Measurements from ENCODE around the gene KIF4B. TPM values are rescaled to one million over a fixed set of nuclear protein-coding genes. Genes with fewer than 3 reads are reported as not detected.
"Not testable (repeated sequence)": the region's sequence is repeated elsewhere in the genome, so short reads cannot be mapped to it uniquely, and the experiment has no call there.

KIF4B gene
- total and polyA plus RNA-seq, 2 donors (not counting 3 experiments of a cell fraction or from before 2014, with no cell fraction given), result 0.44 TPM; not detected in 1

DNA sequence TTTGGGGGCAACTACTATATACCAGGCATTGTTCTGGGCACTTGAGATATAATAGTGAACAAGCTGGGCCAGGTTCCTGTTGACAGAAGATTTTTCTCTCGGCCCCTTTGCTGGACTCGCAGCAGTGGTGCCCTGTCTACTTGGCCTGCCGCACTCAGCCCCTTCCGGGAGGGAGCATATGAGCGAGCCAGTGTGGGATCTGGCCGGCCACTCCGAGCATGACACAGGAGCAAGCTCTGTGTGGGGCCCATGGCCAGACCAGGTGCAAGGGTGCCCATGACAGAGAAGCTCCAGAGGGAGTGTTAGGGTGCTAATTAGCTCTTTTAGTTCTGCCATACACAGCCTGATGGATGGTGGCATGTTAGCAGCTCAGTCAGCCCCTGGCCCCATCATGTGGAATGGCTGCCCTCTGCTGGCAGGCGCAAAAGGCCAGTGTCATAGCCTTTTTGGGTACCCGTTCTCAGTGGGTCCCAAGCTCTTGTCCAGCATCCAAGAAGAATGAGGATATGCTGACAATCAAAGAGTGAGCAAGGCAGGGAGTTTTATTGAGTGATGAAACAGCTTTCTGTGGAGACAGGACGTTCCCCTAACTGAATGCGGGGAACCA lies 9.3 kb upstream of the KIF4B start:
- ChIA-PET POLR2A (no interaction called here), CTCF (interaction anchor here (0.5 to 3.9 kb wide), 20 partner anchors 9 to 354 kb away, joined by 3 to 127 read pairs (median 4); partner anchors contain the start of gene GEMIN5)
- intact Hi-C loops (cut with micrococcal nuclease), result loop anchor here (1.0 to 2.0 kb wide), 5 partner anchors 19 to 353 kb away; no protein-coding TSS in a partner anchor
- DNase-seq (ENCODE audit: low read depth, low spot score) (peak; percentile 56), FAIRE-seq (peak; percentile 67)
- H3K4me1 ChIP-seq (ENCODE audit: control insufficient read depth, extremely low read depth, insufficient read depth, low read length), result peaks cover 4% of the 10 kb centered on the region
- no peaks in the 10 kb centered on the region for H3K9me3 ChIP-seq (replicated peaks; ENCODE audit: control insufficient read depth, insufficient read depth, low read length)
- H3K79me2 ChIP-seq (ENCODE audit: control insufficient read depth, insufficient read depth, low read length), result no peaks in the 10 kb centered on the region
- no peaks in the 10 kb centered on the region for H3K9me1 ChIP-seq (replicated peaks; ENCODE audit: control insufficient read depth, extremely low read depth, insufficient read depth, low read length)
- no peak overlapping the region for H3K4me3 ChIP-seq (replicated peaks in 1 of 3; ENCODE audit: insufficient read depth in 1 of 3, low read depth in 1 of 3, low read length in 3 of 3)
- H4K20me1 ChIP-seq (replicated peaks; ENCODE audit: control insufficient read depth, extremely low read depth, insufficient read depth, low read length), result no peaks in the 10 kb centered on the region
- dilution Hi-C loops (cut with MboI; ENCODE audit: extremely low pct_ligation_motif_present, low sequenced_read_pairs), result no loop called here
- TF ChIP-seq POLR2AphosphoS5 (IDR thresholded peaks at IDR 0.05; ENCODE audit: insufficient read depth, low read depth, low read length), result no peak
- TF ChIP-seq POLR2A (IDR thresholded peaks at IDR 0.05; ENCODE audit: low read depth, low read length), result no peak
- TF ChIP-seq, protein P1, sequence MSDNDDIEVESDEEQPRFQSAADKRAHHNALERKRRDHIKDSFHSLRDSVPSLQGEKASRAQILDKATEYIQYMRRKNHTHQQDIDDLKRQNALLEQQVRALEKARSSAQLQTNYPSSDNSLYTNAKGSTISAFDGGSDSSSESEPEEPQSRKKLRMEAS (IDR thresholded peaks at IDR 0.05; ENCODE audit: insufficient read depth, insufficient read length), result no peak
- TF ChIP-seq CTCF (IDR thresholded peaks at IDR 0.05; ENCODE audit: extremely low read depth in 1 of 2, insufficient read depth in 1 of 2, low read depth in 1 of 2, low read length in 2 of 2), result peak; percentile 60 to 73
- TF ChIP-seq EZH2 (IDR thresholded peaks at IDR 0.05; ENCODE audit: borderline replicate concordance, low read depth, low read length, severe bottlenecking), result no peak
- H2AFZ ChIP-seq (ENCODE audit: low read depth, low read length), result no peak overlapping the region
- BruUV-seq (replicated peaks), result no TSS peak
- H3K9ac ChIP-seq (replicated peaks; ENCODE audit: extremely low read depth, insufficient read depth, low read length), result no peak overlapping the region
- H3K27ac ChIP-seq (ENCODE audit: insufficient read depth, low read depth, low read length), result no peak overlapping the region
- H3K4me2 ChIP-seq (ENCODE audit: insufficient read depth, low read length), result no peak overlapping the region
- H3K36me3 ChIP-seq (ENCODE audit: control insufficient read depth in 2 of 2, extremely low read depth in 1 of 2, insufficient read depth in 2 of 2, low read length in 2 of 2), result no peaks in the 10 kb centered on the region
- H3K27me3 ChIP-seq (ENCODE audit: control insufficient read depth in 2 of 2, insufficient read depth in 2 of 2, low read length in 2 of 2), result no peaks in the 10 kb centered on the region

DNA sequence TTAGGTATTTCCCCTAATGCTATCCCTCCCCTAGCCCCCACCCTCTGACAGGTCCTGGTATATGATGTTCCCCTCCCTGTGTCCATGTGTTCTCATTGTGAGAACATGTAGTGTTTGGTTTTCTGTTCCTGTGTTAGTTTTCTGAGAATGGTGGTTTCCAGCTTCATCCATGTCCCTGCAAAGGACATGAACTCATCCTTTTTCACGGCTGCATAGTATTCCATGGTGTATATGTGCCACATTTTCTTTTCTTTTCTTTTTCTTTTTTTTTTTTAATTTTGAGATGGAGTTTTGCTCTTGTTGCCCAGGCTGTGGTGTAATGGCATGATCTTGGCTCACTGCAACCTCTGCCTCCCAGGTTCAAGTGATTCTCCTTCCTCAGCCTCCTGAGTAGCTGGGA lies 7.3 kb upstream of the KIF4B start:
- H3K9me1 ChIP-seq (replicated peaks; ENCODE audit: control insufficient read depth, extremely low read depth, insufficient read depth, low read length); H3K4me1 ChIP-seq (ENCODE audit: control insufficient read depth, extremely low read depth, insufficient read depth, low read length); H3K9ac ChIP-seq (replicated peaks; ENCODE audit: extremely low read depth, insufficient read depth, low read length); DNase-seq (ENCODE audit: low read depth, low spot score); H3K79me2 ChIP-seq (ENCODE audit: control insufficient read depth, insufficient read depth, low read length); H3K9me3 ChIP-seq (replicated peaks; ENCODE audit: control insufficient read depth, insufficient read depth, low read length); dilution Hi-C loops (cut with MboI; ENCODE audit: extremely low pct_ligation_motif_present, low sequenced_read_pairs); H4K20me1 ChIP-seq (replicated peaks; ENCODE audit: control insufficient read depth, extremely low read depth, insufficient read depth, low read length); H3K36me3 ChIP-seq (ENCODE audit: control insufficient read depth in 2 of 2, extremely low read depth in 1 of 2, insufficient read depth in 2 of 2, low read length in 2 of 2); H3K27me3 ChIP-seq (ENCODE audit: control insufficient read depth in 2 of 2, insufficient read depth in 2 of 2, low read length in 2 of 2); POLR2A ChIA-PET; H2AFZ ChIP-seq (ENCODE audit: low read depth, low read length); intact Hi-C loops (cut with micrococcal nuclease); H3K4me3 ChIP-seq (replicated peaks in 1 of 3; ENCODE audit: insufficient read depth in 1 of 3, low read depth in 1 of 3, low read length in 3 of 3); H3K4me2 ChIP-seq (ENCODE audit: insufficient read depth, low read length); BruUV-seq (replicated peaks); FAIRE-seq; H3K27ac ChIP-seq (ENCODE audit: insufficient read depth, low read depth, low read length): not testable (repeated sequence)
- CTCF ChIA-PET, result interaction anchor here (2.3 to 2.8 kb wide), 2 partner anchors 11 to 62 kb away, joined by 10 to 42 read pairs; no protein-coding TSS in a partner anchor
